Adrenal gland (tissue), 5 donors: ENCODE measurements around the gene RPS14.

Experiments used
- POLR2A ChIP-seq, 2 donors: fragments of 450-650 bp; IDR thresholded peaks; one replicate each; pipeline ENCODE4 v1.6.1; 2017; ENCODE audit warnings: antibody characterized with exemption in 2 of 2, mild to moderate bottlenecking in 2 of 2, moderate library complexity in 1 of 2
- TF ChIP-seq, protein P1 (sequence below), 6 experiments: fragments of 450-650 bp in 4 of 6; fragments of 200-600 bp in 2 of 6; sonication (generic) in 1 of 6; IDR thresholded peaks; 1 replicate in 5 of 6; 2 replicates in 1 of 6; pipeline versions ENCODE4 v1.5.1 to v1.8.0; 2016 to 2021; ENCODE audit warnings: antibody characterized with exemption in 6 of 6, mild to moderate bottlenecking in 2 of 6, moderate library complexity in 1 of 6
- donor health status: DM: no; HTN: no; CAD: no.

DNA sequence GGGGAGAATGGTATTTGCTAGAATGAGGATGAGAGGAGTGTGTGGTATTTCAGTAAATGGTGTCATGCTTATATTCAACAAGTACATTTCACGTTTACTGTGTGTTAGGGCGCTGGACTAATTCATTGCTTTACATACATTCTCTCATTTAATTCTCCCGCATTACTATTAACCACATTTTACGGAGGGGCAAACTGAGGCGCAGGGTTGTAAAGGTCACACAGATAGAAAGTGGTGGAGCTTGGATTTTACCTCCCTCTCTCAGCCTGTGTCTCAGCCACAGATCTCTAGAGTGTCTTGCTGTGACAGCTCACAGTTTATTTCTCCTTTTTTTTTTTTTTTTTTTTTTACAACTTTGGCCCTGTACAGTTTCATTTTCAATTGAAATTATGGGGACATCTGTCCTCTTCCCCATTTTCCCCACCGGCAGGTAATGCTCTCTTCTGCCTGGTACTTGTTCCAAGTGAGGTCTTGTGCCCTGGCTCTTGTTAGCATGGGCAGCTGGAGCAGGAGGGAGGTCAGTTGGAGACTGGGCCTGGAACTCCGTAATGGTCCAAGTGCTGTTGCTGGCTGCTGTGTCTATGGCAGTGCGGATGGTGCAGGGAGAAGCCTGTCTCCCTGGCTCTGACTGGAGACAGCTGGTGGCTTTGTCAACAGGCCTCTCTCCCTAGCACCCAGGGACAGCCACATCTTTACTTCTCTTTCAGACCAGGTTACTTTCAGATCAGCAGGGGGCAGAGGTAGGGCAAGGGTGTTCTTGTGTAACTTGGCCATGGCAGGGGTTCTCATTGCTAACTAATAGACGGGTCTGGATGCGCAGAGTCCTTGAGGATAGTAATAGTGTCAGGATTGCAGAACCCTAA lies 37.9 kb upstream of the RPS14 start:
- TF ChIP-seq, protein P1, sequence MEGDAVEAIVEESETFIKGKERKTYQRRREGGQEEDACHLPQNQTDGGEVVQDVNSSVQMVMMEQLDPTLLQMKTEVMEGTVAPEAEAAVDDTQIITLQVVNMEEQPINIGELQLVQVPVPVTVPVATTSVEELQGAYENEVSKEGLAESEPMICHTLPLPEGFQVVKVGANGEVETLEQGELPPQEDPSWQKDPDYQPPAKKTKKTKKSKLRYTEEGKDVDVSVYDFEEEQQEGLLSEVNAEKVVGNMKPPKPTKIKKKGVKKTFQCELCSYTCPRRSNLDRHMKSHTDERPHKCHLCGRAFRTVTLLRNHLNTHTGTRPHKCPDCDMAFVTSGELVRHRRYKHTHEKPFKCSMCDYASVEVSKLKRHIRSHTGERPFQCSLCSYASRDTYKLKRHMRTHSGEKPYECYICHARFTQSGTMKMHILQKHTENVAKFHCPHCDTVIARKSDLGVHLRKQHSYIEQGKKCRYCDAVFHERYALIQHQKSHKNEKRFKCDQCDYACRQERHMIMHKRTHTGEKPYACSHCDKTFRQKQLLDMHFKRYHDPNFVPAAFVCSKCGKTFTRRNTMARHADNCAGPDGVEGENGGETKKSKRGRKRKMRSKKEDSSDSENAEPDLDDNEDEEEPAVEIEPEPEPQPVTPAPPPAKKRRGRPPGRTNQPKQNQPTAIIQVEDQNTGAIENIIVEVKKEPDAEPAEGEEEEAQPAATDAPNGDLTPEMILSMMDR (IDR thresholded peaks at IDR 0.05) = peak in 2 of 6 experiments; percentile 13 to 28
- peak in 1 of 2 donors; percentile 4 for TF ChIP-seq POLR2A (IDR thresholded peaks at IDR 0.05)
